A549 treated with Hydrocortisone at 1 μM for 4 hours (cell line): ENCODE data around the gene SRCIN1. TPM values are rescaled to one million over a fixed set of nuclear protein-coding genes. Genes with fewer than 3 reads are reported as not detected.

Experiments
- total RNA-seq: library from RNA; stranded (reverse); fragments of 200-300 nt; extraction: Qiagen RNA extraction; gene quantifications from 5 replicates; pipeline ENCODE4 v1.2.3, GENCODE V29; 2022

The SRCIN1 gene, protein sequence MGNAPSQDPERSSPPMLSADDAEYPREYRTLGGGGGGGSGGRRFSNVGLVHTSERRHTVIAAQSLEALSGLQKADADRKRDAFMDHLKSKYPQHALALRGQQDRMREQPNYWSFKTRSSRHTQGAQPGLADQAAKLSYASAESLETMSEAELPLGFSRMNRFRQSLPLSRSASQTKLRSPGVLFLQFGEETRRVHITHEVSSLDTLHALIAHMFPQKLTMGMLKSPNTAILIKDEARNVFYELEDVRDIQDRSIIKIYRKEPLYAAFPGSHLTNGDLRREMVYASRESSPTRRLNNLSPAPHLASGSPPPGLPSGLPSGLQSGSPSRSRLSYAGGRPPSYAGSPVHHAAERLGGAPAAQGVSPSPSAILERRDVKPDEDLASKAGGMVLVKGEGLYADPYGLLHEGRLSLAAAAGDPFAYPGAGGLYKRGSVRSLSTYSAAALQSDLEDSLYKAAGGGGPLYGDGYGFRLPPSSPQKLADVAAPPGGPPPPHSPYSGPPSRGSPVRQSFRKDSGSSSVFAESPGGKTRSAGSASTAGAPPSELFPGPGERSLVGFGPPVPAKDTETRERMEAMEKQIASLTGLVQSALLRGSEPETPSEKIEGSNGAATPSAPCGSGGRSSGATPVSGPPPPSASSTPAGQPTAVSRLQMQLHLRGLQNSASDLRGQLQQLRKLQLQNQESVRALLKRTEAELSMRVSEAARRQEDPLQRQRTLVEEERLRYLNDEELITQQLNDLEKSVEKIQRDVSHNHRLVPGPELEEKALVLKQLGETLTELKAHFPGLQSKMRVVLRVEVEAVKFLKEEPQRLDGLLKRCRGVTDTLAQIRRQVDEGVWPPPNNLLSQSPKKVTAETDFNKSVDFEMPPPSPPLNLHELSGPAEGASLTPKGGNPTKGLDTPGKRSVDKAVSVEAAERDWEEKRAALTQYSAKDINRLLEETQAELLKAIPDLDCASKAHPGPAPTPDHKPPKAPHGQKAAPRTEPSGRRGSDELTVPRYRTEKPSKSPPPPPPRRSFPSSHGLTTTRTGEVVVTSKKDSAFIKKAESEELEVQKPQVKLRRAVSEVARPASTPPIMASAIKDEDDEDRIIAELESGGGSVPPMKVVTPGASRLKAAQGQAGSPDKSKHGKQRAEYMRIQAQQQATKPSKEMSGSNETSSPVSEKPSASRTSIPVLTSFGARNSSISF
- total RNA-seq = 2.0 to 3.2 TPM (median 2.7 TPM) in 5 replicates

DNA sequence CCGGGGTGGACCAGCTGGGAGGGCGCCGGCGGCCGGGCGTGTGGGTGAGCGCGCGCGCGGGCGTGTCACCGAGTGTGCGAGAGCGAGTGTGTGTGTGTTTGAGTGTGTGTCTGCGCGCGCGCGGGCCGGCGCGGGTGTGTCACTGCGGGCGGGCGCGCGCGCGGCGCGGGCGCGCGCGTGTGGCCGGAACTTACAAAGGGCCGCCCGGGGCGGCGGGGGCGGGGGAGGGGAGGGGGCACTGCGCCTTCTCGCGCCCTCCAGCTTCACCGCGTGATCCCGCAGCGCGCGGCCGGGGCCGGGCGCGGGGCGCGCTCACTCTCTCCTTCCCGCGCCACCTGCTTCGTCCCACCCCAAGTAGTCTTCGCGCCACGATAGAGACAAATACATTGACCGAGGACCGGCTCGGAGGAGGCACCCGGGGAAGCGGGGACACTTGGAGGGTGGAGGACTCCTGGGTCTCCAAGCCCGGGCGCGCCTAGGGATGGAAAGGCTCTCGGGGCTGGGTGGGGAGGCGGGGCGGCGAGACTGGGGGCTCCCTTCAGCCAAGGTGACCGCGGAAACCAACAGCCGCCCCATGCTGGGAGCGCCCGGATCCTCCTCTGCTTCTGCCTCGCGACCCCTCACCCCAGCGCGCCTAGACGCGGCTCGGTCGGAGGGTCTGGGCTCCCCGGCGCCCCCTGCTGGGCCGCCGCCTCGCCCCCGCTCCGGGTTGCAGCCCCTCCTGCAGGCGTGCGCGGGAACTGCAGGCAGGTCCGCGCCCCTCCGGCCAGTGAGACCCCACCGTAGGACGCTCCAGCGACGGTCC is at the start of gene SRCIN1:
SRCIN1 (minus strand) TSS at position 112 of the 805 bp plus-strand sequence. CDS start 247 bp downstream, outside the sequence.

Other genes starting within 250 kb of the SRCIN1 start
- 52.9 to 79.4 TPM (median 70.2 TPM) in 5 replicates for gene ARHGAP23, start 177.5 kb downstream of the SRCIN1 start, total RNA-seq
- 10.9 to 12.9 TPM (median 12.0 TPM) in 5 replicates for gene EPOP, start 69.0 kb upstream of the SRCIN1 start, total RNA-seq
- 21.9 to 31.4 TPM (median 28.0 TPM) in 5 replicates for gene MLLT6, start 99.3 kb upstream of the SRCIN1 start, total RNA-seq
- gene CISD3, start 124.4 kb upstream of the SRCIN1 start, total RNA-seq = 45.3 to 98.5 TPM (median 90.3 TPM) in 5 replicates
- gene PCGF2, start 142.4 kb upstream of the SRCIN1 start, total RNA-seq = 36.0 to 61.2 TPM (median 54.0 TPM) in 5 replicates
- gene PSMB3, start 146.8 kb upstream of the SRCIN1 start, total RNA-seq = 333 to 456 TPM (median 432 TPM) in 5 replicates
- 35.3 to 47.1 TPM (median 39.4 TPM) in 5 replicates for gene PIP4K2B, start 193.6 kb upstream of the SRCIN1 start, total RNA-seq
- gene CWC25, start 219.4 kb upstream of the SRCIN1 start, total RNA-seq = 19.6 to 25.9 TPM (median 20.5 TPM) in 5 replicates
- gene RPL23, start 247.8 kb upstream of the SRCIN1 start, total RNA-seq = 2,337 to 2,980 TPM (median 2,639 TPM) in 5 replicates